ENCODE data around the gene CLCA1. TPM values are rescaled to one million over a fixed set of nuclear protein-coding genes. Genes with fewer than 3 reads are reported as not detected.

CLCA1 gene
- total and polyA plus RNA-seq, 4 donors: 0.06 to 0.10 TPM; not detected in 2

GRCh38 chr1:86537928-86538695 is 69.4 kb downstream of the CLCA1 start:
- Histone ChIP-seq H3K4me1 (ENCODE audit: control insufficient read depth, insufficient read depth, low read length) (no peaks in the 10 kb centered on the region), H3K9me3 (ENCODE audit: control insufficient read depth, insufficient read depth, low read length) (no peaks in the 10 kb centered on the region), H3K36me3 (ENCODE audit: control insufficient read depth, insufficient read depth, low read length) (no peaks in the 10 kb centered on the region), H3K27me3 (ENCODE audit: control insufficient read depth, insufficient read depth, low read length) (no peaks in the 10 kb centered on the region), H3K4me3 (ENCODE audit: low read depth, low read length) (no peak overlapping the region), H3K27ac (ENCODE audit: low read depth, low read length) (no peak overlapping the region)
- WGBS (ENCODE audit: insufficient coverage): no CpG with 5 or more reads among the region's 4 CpGs
- DNase-seq (ENCODE audit: low read depth in 4 of 6, low spot score in 6 of 6): no peak

- no peak for DNase-seq (ENCODE audit: low read depth in 4 of 6, low spot score in 6 of 6)
- Histone ChIP-seq H3K36me3 (ENCODE audit: control insufficient read depth, insufficient read depth, low read length) (no peaks in the 10 kb centered on the region), H3K9me3 (ENCODE audit: control insufficient read depth, insufficient read depth, low read length) (no peaks in the 10 kb centered on the region), H3K27ac (ENCODE audit: low read depth, low read length) (no peak overlapping the region), H3K27me3 (ENCODE audit: control insufficient read depth, insufficient read depth, low read length) (no peaks in the 10 kb centered on the region), H3K4me3 (ENCODE audit: low read depth, low read length) (no peak overlapping the region), H3K4me1 (ENCODE audit: control insufficient read depth, insufficient read depth, low read length) (no peaks in the 10 kb centered on the region)
- WGBS (ENCODE audit: insufficient coverage): 87% methylated on average over 4 of the region's 5 CpGs
Observed at GRCh38 chr1:86538775-86539174, 70.0 kb downstream of the CLCA1 start.

GRCh38 chr1:86541859-86542258 is 73.1 kb downstream of the CLCA1 start:
- 100% methylated on average over 1 of the region's 2 CpGs for WGBS (ENCODE audit: insufficient coverage)
- H3K27ac ChIP-seq (ENCODE audit: low read depth, low read length): no peak overlapping the region
- peak in 1 of 6 donors; percentile 47 for DNase-seq (ENCODE audit: low read depth in 4 of 6, low spot score in 6 of 6)

GRCh38 chr1:86542631-86543030 is 73.9 kb downstream of the CLCA1 start:
- no peaks in the 10 kb centered on the region for H3K36me3 ChIP-seq (ENCODE audit: control insufficient read depth, insufficient read depth, low read length)
- H3K27me3 ChIP-seq (ENCODE audit: control insufficient read depth, insufficient read depth, low read length): no peaks in the 10 kb centered on the region
- H3K27ac ChIP-seq (ENCODE audit: low read depth, low read length): no peak overlapping the region
- H3K4me1 ChIP-seq (ENCODE audit: control insufficient read depth, insufficient read depth, low read length): no peaks in the 10 kb centered on the region
- no peaks in the 10 kb centered on the region for H3K9me3 ChIP-seq (ENCODE audit: control insufficient read depth, insufficient read depth, low read length)
- DNase-seq (ENCODE audit: low read depth in 4 of 6, low spot score in 6 of 6): no peak
- no peak overlapping the region for H3K4me3 ChIP-seq (ENCODE audit: low read depth, low read length)

More at GRCh38 chr1:86541859-86542258, 73.1 kb downstream of the CLCA1 start:
- Histone ChIP-seq H3K9me3 (ENCODE audit: control insufficient read depth, insufficient read depth, low read length) (no peaks in the 10 kb centered on the region), H3K4me3 (ENCODE audit: low read depth, low read length) (no peak overlapping the region), H3K4me1 (ENCODE audit: control insufficient read depth, insufficient read depth, low read length) (no peaks in the 10 kb centered on the region), H3K27me3 (ENCODE audit: control insufficient read depth, insufficient read depth, low read length) (no peaks in the 10 kb centered on the region), H3K36me3 (ENCODE audit: control insufficient read depth, insufficient read depth, low read length) (no peaks in the 10 kb centered on the region)

- no peaks in the 10 kb centered on the region for H3K9me3 ChIP-seq (ENCODE audit: control insufficient read depth, insufficient read depth, low read length)
- WGBS (ENCODE audit: insufficient coverage): no CpG with 5 or more reads among the region's 2 CpGs
- no peak for DNase-seq (ENCODE audit: low read depth in 4 of 6, low spot score in 6 of 6)
- no peak within 1 kb of the TSS for H3K27ac ChIP-seq (ENCODE audit: low read depth, low read length)
- H3K4me1 ChIP-seq (ENCODE audit: control insufficient read depth, insufficient read depth, low read length): no peaks in the 10 kb centered on the region
- no peaks in the 10 kb centered on the region for H3K27me3 ChIP-seq (ENCODE audit: control insufficient read depth, insufficient read depth, low read length)
- H3K4me3 ChIP-seq (ENCODE audit: low read depth, low read length): no peak within 1 kb of the TSS
- no peaks in the 10 kb centered on the region for H3K36me3 ChIP-seq (ENCODE audit: control insufficient read depth, insufficient read depth, low read length)
Observed at GRCh38 chr1:86546787-86547221, 78.1 kb downstream of the CLCA1 start, which contains the start of gene CLCA4. CLCA4 (plus strand) TSS chr1:86547078; CDS start chr1:86547120, 42 bp downstream.

- Histone ChIP-seq H3K9me3 (ENCODE audit: control insufficient read depth, insufficient read depth, low read length) (no peaks in the 10 kb centered on the region), H3K27ac (ENCODE audit: low read depth, low read length) (no peak overlapping the region), H3K4me1 (ENCODE audit: control insufficient read depth, insufficient read depth, low read length) (no peaks in the 10 kb centered on the region), H3K36me3 (ENCODE audit: control insufficient read depth, insufficient read depth, low read length) (no peaks in the 10 kb centered on the region), H3K27me3 (ENCODE audit: control insufficient read depth, insufficient read depth, low read length) (no peaks in the 10 kb centered on the region), H3K4me3 (ENCODE audit: low read depth, low read length) (no peak overlapping the region)
- no peak for DNase-seq (ENCODE audit: low read depth in 4 of 6, low spot score in 6 of 6)
Observed at GRCh38 chr1:86548839-86549238, 80.1 kb downstream of the CLCA1 start.

Other genes with a start within 250 kb of the CLCA1 start
- gene ODF2L, start 72.6 kb upstream of the CLCA1 start, total RNA-seq: 10 to 100 TPM; 49.3 to 74.9 TPM
- 10 to 100 TPM; 46.7 to 57.6 TPM for gene ODF2L, start 72.6 kb upstream of the CLCA1 start, polyA plus RNA-seq (ENCODE audit: insufficient read length in 2 of 2)
- gene CLCA2, start 44.8 kb upstream of the CLCA1 start, total RNA-seq: under 1 TPM; 0.06 to 0.10 TPM
- gene CLCA2, start 44.8 kb upstream of the CLCA1 start, polyA plus RNA-seq (ENCODE audit: insufficient read length in 2 of 2): under 1 TPM; 0.11 to 0.19 TPM
- gene CLCA4, start 78.2 kb downstream of the CLCA1 start, total RNA-seq: 1 to 10 TPM in 1 of 2 donors, under 1 TPM in 1; 0.17 to 1.6 TPM
- gene CLCA4, start 78.2 kb downstream of the CLCA1 start, polyA plus RNA-seq (ENCODE audit: insufficient read length in 2 of 2): under 1 TPM in 1 of 2 donors, not detected in 1; 0.11 TPM
- 10 to 100 TPM; 57.7 to 89.4 TPM for gene SH3GLB1, start 235.6 kb downstream of the CLCA1 start, total RNA-seq
- 100 to 1,000 TPM in 1 of 2 donors, 10 to 100 TPM in 1; 89.8 to 114 TPM for gene SH3GLB1, start 235.6 kb downstream of the CLCA1 start, polyA plus RNA-seq (ENCODE audit: insufficient read length in 2 of 2)

All from spinal cord (tissue), 10 donors.